Colonic mucosa (tissue), 4 donors: ENCODE measurements around the gene TNK1. TPM values are rescaled to one million over a fixed set of nuclear protein-coding genes. Genes with fewer than 3 reads are reported as not detected.

Source experiments
- DNase-seq: peaks from one replicate; pipeline ENCODE4 v3.0.0-alpha.2; 2020
- H3K27ac ChIP-seq: fragments of 200-600 bp; one replicate; pipeline ENCODE4 v1.8.0; 2021
- H3K27me3 ChIP-seq: fragments of 200-600 bp; one replicate; pipeline ENCODE4 v1.8.0; 2021
- H3K36me3 ChIP-seq: fragments of 200-600 bp; one replicate; pipeline ENCODE4 v1.8.0; 2021
- H3K4me1 ChIP-seq: fragments of 200-600 bp; one replicate; pipeline ENCODE4 v1.8.0; 2021; ENCODE audit warnings: mild to moderate bottlenecking
- H3K4me3 ChIP-seq: fragments of 200-600 bp; one replicate; pipeline ENCODE4 v1.8.0; 2021
- H3K9ac ChIP-seq, 2 donors: one replicate each; pipeline ENCODE4 v1.7.0; 2013; ENCODE audit warnings: control low read depth in 2 of 2, low read depth in 2 of 2, low read length in 2 of 2
- H3K9me3 ChIP-seq: fragments of 200-600 bp; one replicate; pipeline ENCODE4 v1.8.0; 2021
- intact Hi-C: fragments of 100-400 bp; cut with DNase I; formaldehyde crosslinking; loops from one replicate; pipeline ENCODE4 v1.14.1; 2022
- total RNA-seq, 2 donors: library from RNA; stranded (reverse); fragmentation: NEBNext Ultra II Directional in 1 of 2; extraction: Animal tissue kit (Norgen Biotek cat#: 25700) in 1 of 2; gene quantifications; one replicate each; pipeline ENCODE4 v1.2.1, GENCODE V29; 2021
- TF ChIP-seq, protein P1 (sequence below): fragments of 200-600 bp; IDR thresholded peaks from one replicate; pipeline ENCODE4 v1.8.0; 2022; ENCODE audit warnings: antibody characterized with exemption, mild to moderate bottlenecking
- donor health status: healthy.
- donor health status: DM: no; HTN: no; CAD: no.
- donor health status: DM: no; HTN: no; CAD: no.

TNK1 gene
- total RNA-seq, 2 donors from 2014 or later = 18.0 to 22.6 TPM

GRCh38 chr17:7408863-7409262 is 28.0 kb downstream of the TNK1 start:
- TF ChIP-seq, protein P1, sequence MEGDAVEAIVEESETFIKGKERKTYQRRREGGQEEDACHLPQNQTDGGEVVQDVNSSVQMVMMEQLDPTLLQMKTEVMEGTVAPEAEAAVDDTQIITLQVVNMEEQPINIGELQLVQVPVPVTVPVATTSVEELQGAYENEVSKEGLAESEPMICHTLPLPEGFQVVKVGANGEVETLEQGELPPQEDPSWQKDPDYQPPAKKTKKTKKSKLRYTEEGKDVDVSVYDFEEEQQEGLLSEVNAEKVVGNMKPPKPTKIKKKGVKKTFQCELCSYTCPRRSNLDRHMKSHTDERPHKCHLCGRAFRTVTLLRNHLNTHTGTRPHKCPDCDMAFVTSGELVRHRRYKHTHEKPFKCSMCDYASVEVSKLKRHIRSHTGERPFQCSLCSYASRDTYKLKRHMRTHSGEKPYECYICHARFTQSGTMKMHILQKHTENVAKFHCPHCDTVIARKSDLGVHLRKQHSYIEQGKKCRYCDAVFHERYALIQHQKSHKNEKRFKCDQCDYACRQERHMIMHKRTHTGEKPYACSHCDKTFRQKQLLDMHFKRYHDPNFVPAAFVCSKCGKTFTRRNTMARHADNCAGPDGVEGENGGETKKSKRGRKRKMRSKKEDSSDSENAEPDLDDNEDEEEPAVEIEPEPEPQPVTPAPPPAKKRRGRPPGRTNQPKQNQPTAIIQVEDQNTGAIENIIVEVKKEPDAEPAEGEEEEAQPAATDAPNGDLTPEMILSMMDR = no peak
- no peaks in the 10 kb centered on the region for H3K36me3 ChIP-seq
- H3K27ac ChIP-seq = no peak overlapping the region
- intact Hi-C loops = no loop called here
- no peaks in the 10 kb centered on the region for H3K4me1 ChIP-seq
- no peak overlapping the region for H3K9ac ChIP-seq
- H3K27me3 ChIP-seq = peaks cover 8% of the 10 kb centered on the region
- H3K4me3 ChIP-seq = no peak overlapping the region
- H3K9me3 ChIP-seq = no peaks in the 10 kb centered on the region
- DNase-seq = no peak

DNA sequence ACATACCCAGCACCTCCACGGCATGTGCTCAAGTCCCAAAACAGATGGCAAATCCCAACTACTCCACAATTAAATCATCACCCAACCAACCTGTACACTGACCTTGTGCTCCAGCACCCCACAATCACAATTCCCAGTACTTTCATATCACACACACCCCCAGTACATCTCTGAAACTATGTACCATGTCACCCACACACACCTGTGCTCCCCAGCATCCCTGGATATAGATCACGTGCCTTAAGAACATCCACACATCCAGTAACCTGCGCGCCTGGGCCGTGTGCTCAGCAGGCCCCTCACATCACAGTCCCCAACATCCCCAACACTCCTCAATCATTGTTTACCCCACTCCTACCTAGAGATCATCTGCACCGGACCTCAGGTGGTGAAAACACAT is 28.8 kb downstream of the TNK1 start:
- intact Hi-C loops = no loop called here
- Histone ChIP-seq H3K4me1 (no peaks in the 10 kb centered on the region), H3K9me3 (no peaks in the 10 kb centered on the region), H3K4me3 (no peak overlapping the region), H3K36me3 (no peaks in the 10 kb centered on the region), H3K9ac (no peak overlapping the region), H3K27ac (no peak overlapping the region), H3K27me3 (peaks cover 8% of the 10 kb centered on the region)
- DNase-seq = no peak
- TF ChIP-seq, protein P1 = no peak

- H3K4me3 ChIP-seq = no peak overlapping the region
- no peak for DNase-seq
- TF ChIP-seq, protein P1 = no peak
- no peaks in the 10 kb centered on the region for H3K36me3 ChIP-seq
- intact Hi-C loops = no loop called here
- H3K9ac ChIP-seq = no peak overlapping the region
- H3K27me3 ChIP-seq = no peaks in the 10 kb centered on the region
- no peaks in the 10 kb centered on the region for H3K4me1 ChIP-seq
- no peaks in the 10 kb centered on the region for H3K9me3 ChIP-seq
- no peak overlapping the region for H3K27ac ChIP-seq
Measured at GRCh38 chr17:7410634-7411426, 29.9 kb downstream of the TNK1 start.

DNA sequence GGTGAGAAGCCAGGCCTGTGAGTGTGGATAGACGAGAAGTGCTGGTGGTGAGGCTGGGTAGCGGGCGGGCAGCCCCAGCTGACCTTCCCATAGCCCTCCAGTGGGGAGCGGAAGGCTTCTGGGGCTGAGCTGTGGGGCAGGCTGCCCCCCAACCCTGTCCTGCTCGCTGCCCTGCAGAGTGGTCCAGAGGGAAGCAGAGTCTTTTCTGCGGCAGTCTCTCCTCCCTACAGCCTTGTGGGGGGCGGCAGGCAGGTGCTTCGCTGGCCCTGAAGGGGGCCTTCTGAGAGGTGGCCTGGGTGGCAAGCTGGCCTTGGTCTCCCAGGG is 30.5 kb downstream of the TNK1 start:
- H3K9me3 ChIP-seq = no peaks in the 10 kb centered on the region
- intact Hi-C loops = no loop called here
- H3K36me3 ChIP-seq = no peaks in the 10 kb centered on the region
- no peaks in the 10 kb centered on the region for H3K27me3 ChIP-seq
- H3K4me3 ChIP-seq = no peak overlapping the region
- DNase-seq = no peak
- no peaks in the 10 kb centered on the region for H3K4me1 ChIP-seq
- H3K9ac ChIP-seq = no peak overlapping the region
- no peak overlapping the region for H3K27ac ChIP-seq
- TF ChIP-seq, protein P1 = no peak

- no peak overlapping the region for H3K4me3 ChIP-seq
- no peaks in the 10 kb centered on the region for H3K9me3 ChIP-seq
- H3K27ac ChIP-seq = no peak overlapping the region
- H3K9ac ChIP-seq = no peak overlapping the region
- H3K4me1 ChIP-seq = no peaks in the 10 kb centered on the region
- TF ChIP-seq, protein P1 = no peak
- H3K36me3 ChIP-seq = no peaks in the 10 kb centered on the region
- no peaks in the 10 kb centered on the region for H3K27me3 ChIP-seq
- intact Hi-C loops = no loop called here
- DNase-seq = no peak
Measured at GRCh38 chr17:7413346-7413985, 32.6 kb downstream of the TNK1 start.
